Fibroblast of pulmonary artery (primary cell): Measurements from ENCODE around the gene PIK3R5.
A peak's percentile ranks its signal among the peaks of the same experiment; 100 is the strongest.

Experiments
- DNase-seq: peaks from one replicate; pipeline ENCODE4 v3.0.0-alpha.2; 2010; ENCODE audit warnings: low read depth
- H3K4me3 ChIP-seq: replicated peaks from 2 replicates; pipeline ENCODE4 v1.5.1; 2011; ENCODE audit warnings: low read depth, mild to moderate bottlenecking, control low read depth, low read length, moderate library complexity
- TF ChIP-seq, protein P1 (sequence below): IDR thresholded peaks from 2 replicates; pipeline ENCODE4 v1.5.1; 2011; ENCODE audit warnings: mild to moderate bottlenecking, control low read depth, low read length, inconsistent platforms; ENCODE audit errors: missing control alignments

PIK3R5 gene

DNA sequence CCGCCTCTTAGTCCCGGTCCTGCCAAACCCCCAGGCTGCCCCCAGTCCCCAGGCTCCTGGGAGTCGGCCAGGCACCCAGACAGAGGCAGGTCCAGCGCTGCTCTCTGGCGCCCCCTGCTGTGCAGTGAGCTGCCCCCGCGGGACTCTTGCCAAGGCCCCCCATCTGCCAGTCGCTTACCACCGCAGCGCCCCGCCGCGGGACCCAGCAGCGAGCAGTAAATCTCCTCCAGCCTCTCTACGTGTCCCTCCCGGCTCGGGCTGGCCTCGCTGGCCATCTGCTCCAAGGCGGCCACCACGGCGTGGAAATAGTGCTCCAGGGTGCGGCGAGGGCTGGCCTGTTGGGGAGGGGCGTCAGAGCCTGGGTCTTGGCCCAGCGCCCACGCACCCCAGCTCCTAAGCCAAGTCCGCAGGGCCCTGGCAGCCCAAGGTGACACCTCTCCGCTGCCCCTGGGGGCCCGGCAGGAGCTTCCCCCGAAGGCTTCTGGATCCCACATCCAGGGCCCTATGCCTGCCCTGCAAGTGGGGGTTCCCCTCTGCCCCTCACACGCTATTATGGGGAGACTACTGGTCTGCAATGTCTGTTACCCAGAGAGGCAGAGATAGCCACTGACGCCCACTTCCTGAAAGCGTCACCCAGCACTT, 132.7 kb downstream of the PIK3R5 start:
- H3K4me3 ChIP-seq: no peak overlapping the region
- no peak for DNase-seq
- TF ChIP-seq, protein P1, sequence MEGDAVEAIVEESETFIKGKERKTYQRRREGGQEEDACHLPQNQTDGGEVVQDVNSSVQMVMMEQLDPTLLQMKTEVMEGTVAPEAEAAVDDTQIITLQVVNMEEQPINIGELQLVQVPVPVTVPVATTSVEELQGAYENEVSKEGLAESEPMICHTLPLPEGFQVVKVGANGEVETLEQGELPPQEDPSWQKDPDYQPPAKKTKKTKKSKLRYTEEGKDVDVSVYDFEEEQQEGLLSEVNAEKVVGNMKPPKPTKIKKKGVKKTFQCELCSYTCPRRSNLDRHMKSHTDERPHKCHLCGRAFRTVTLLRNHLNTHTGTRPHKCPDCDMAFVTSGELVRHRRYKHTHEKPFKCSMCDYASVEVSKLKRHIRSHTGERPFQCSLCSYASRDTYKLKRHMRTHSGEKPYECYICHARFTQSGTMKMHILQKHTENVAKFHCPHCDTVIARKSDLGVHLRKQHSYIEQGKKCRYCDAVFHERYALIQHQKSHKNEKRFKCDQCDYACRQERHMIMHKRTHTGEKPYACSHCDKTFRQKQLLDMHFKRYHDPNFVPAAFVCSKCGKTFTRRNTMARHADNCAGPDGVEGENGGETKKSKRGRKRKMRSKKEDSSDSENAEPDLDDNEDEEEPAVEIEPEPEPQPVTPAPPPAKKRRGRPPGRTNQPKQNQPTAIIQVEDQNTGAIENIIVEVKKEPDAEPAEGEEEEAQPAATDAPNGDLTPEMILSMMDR: peak; percentile 10

DNA sequence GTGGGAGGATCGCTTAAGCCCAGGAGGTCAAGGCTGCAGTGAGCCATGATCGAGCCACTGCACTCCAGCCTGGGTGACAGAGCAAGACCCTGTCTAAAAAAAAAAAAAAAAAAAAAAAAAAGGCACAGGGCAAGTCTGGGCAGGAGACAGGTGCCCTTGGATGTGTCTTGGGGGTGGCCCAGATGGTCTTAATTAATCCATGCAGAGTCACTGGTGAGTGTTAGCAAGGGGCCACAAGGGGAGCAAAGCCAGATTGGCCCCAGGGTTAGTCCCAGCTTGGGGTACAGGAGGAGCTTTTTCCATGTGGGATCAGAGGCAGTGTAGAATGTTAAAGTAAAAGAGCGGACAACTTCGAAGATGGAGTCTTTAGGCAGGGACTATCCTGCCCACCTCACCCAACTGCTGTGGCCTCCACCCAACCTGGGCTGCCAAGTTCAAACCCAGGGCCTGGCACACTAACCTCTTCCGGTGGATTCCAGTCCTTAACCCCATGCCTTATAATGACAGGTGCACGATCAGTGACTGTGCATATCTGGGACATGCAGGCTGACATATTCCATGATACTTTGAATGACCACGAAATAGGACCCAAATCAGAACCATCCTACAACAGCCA, 134.2 kb downstream of the PIK3R5 start:
- DNase-seq: no peak
- TF ChIP-seq, protein P1: no peak
- H3K4me3 ChIP-seq: no peak overlapping the region

DNA sequence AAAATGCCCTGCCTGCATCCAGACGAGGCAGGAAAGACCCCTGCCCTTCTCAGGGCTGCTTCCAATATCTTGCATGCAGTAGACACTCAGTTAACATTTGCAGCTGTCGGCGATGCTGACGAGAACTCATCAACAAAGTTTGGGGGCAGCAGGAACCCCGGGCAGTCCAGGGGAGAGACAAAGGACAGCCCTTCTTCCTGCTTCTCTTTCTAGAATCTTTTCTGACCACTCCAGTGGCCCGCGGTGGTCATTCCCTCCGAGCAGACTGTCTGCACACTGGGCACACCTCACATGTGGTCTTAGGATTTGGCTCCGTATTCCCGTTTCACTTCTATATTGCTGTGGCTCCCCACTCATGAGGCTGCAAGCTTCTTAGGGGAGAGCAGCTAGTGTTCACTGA, 135.4 kb downstream of the PIK3R5 start:
- TF ChIP-seq, protein P1: no peak
- H3K4me3 ChIP-seq: no peak overlapping the region
- DNase-seq: no peak

DNA sequence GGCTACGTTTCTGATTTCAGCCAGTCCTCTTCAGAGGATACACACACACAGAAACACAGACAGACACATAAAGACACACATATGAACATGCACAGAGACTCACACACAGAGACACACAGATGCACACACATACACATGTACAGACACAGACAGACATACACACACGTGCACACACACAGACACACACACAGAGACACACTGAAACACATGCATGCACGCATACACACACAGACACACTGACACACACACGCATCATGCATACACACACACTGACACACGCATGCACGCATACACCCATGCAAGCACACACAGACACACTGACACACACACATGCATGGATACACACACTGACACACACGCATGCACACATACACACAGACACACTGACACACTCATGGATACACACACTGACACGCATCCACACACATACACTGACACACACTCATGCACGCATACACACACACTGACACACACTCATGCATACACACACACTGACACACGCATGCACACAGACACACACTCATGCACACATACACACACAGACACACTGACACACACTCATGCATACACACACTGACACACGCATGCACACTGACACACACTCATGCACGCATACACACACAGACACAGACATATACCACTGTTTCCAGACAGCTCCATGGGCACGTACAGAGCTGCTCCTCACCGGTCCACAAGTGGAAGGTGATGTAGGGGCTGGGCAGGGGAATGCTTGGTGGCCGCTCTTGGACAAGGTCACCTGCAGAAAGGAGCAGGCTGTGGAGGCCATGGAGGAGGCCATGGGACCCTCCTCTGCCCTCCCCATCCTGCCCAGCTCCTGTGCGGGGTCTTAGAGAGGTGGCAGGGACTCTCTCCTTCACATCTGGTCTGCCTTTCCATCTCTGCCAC, 136.2 kb downstream of the PIK3R5 start:
- no peak overlapping the region for H3K4me3 ChIP-seq
- no peak for DNase-seq
- TF ChIP-seq, protein P1: no peak
